SK-N-SH (cell line): ENCODE data around the gene MYL2. TPM values are rescaled to one million over a fixed set of nuclear protein-coding genes. Genes with fewer than 3 reads are reported as not detected.

Source experiments
- CTCF ChIA-PET: fragments of 300-600, 350-600 bp; formaldehyde crosslinking; extraction: SDS; loops from one replicate; lab custom pipeline; 2021; lab: Yijun Ruan, JAX
- POLR2A ChIA-PET: fragments of 350-600 bp; sonication (Branson Sonifier 250); formaldehyde crosslinking; extraction: SDS; loops from one replicate; lab custom pipeline; 2020; ENCODE audit warnings: antibody characterized with exemption, inconsistent platforms; lab: Yijun Ruan, JAX
- DNase-seq: peaks from one replicate; pipeline ENCODE4 v3.0.0; 2012
- H2AFZ ChIP-seq: fragments of 200-600 bp; sonication (generic); 2 replicates; pipeline ENCODE4 v1.8.1; 2016; ENCODE audit warnings: antibody characterized with exemption, mild to moderate bottlenecking, low read depth
- H3F3A ChIP-seq: fragments of 200-600 bp; sonication (generic); replicated peaks from 2 replicates; pipeline ENCODE3; 2016; ENCODE audit warnings: antibody characterized with exemption, mild to moderate bottlenecking; ENCODE audit not compliant: insufficient read depth
- H3K27ac ChIP-seq, 2 experiments: fragments of 200-500 bp in 1 of 2; fragments of 200-600 bp in 1 of 2; sonication (Bioruptor generic) in 1 of 2; sonication (generic), shearing (Covaris generic) in 1 of 2; 2 replicates each; pipeline versions ENCODE4 v1.5.1 to v1.6.1; 2014 to 2016; ENCODE audit warnings: low read depth in 2 of 2, inconsistent platforms in 1 of 2, low read length in 1 of 2, mild to moderate bottlenecking in 1 of 2, mixed read lengths in 1 of 2
- H3K27me3 ChIP-seq: fragments of 200-600 bp; sonication (generic), shearing (Covaris generic); 2 replicates; pipeline ENCODE4 v1.6.1; 2016; ENCODE audit warnings: mixed run types; ENCODE audit not compliant: insufficient read depth
- H3K36me3 ChIP-seq, 2 experiments: fragments of 200-500 bp in 1 of 2; fragments of 200-600 bp in 1 of 2; sonication (Bioruptor generic) in 1 of 2; sonication (generic) in 1 of 2; replicated peaks in 1 of 2; 2 replicates each; pipeline versions ENCODE3 to v1.5.1; 2014 to 2016; ENCODE audit warnings: low read length in 1 of 2, mild to moderate bottlenecking in 1 of 2; ENCODE audit not compliant: insufficient read depth in 2 of 2, control insufficient read depth in 1 of 2
- H3K4me1 ChIP-seq, 2 experiments: fragments of 200-500 bp in 1 of 2; fragments of 200-600 bp in 1 of 2; sonication (Bioruptor generic) in 1 of 2; sonication (generic), shearing (Covaris generic) in 1 of 2; 2 replicates each; pipeline versions ENCODE4 v1.5.1 to v1.6.1; 2014 to 2016; ENCODE audit warnings: low read depth in 1 of 2, low read length in 1 of 2, mixed run types in 1 of 2; ENCODE audit not compliant: insufficient read depth in 2 of 2, control insufficient read depth in 1 of 2
- H3K4me2 ChIP-seq: fragments of 200-600 bp; sonication (generic), shearing (Covaris generic); 2 replicates; pipeline ENCODE4 v1.6.1; 2017; ENCODE audit warnings: mixed run types
- H3K4me3 ChIP-seq, 2 experiments: fragments of 200-500 bp in 1 of 2; fragments of 200-600 bp in 1 of 2; sonication (Bioruptor generic) in 1 of 2; sonication (generic), shearing (Covaris generic) in 1 of 2; 2 replicates each; pipeline versions ENCODE4 v1.5.1 to v1.8.1; 2014 to 2016; ENCODE audit warnings: low read depth in 2 of 2, inconsistent platforms in 1 of 2, low read length in 1 of 2, mild to moderate bottlenecking in 1 of 2, mixed read lengths in 1 of 2, moderate library complexity in 1 of 2
- H3K79me2 ChIP-seq: fragments of 200-600 bp; sonication (generic); 2 replicates; pipeline ENCODE4 v1.8.1; 2017; ENCODE audit warnings: mild to moderate bottlenecking; ENCODE audit not compliant: insufficient read depth
- H3K9ac ChIP-seq: fragments of 200-600 bp; sonication (generic); 2 replicates; pipeline ENCODE4 v1.6.1; 2017; ENCODE audit warnings: mixed run types
- H3K9me2 ChIP-seq: fragments of 200-600 bp; sonication (generic); 2 replicates; pipeline ENCODE4 v1.6.1; 2017; ENCODE audit warnings: mixed run types
- H3K9me3 ChIP-seq: fragments of 200-600 bp; sonication (generic); 2 replicates; pipeline ENCODE4 v1.6.1; 2017; ENCODE audit warnings: mixed run types, mild to moderate bottlenecking, moderate library complexity
- H4K20me1 ChIP-seq: fragments of 200-600 bp; sonication (generic); 2 replicates; pipeline ENCODE4 v1.6.1; 2017; ENCODE audit warnings: mild to moderate bottlenecking, mixed run types; ENCODE audit not compliant: insufficient read depth
- ELF1 ChIP-seq: IDR thresholded peaks from 2 replicates; pipeline ENCODE4 v1.4.0; 2012
- EP300 ChIP-seq, 2 experiments: IDR thresholded peaks; 2 replicates each; pipeline versions ENCODE4 v1.4.0 to v1.6.1; 2012; ENCODE audit warnings: borderline replicate concordance in 1 of 2, low read depth in 1 of 2, low read length in 1 of 2
- FOSL2 ChIP-seq: IDR thresholded peaks from 2 replicates; pipeline ENCODE4 v1.4.0; 2012; ENCODE audit warnings: low read depth, mild to moderate bottlenecking, moderate library complexity, borderline replicate concordance
- GATA2 ChIP-seq: sonication (generic); formaldehyde crosslinking; IDR thresholded peaks from 2 replicates; pipeline ENCODE4 v1.5.0; 2020; ENCODE audit warnings: mild to moderate bottlenecking, missing genetic modification reagents
- JUND ChIP-seq: IDR thresholded peaks from 2 replicates; pipeline ENCODE4 v1.4.0; 2012
- MEF2A ChIP-seq: IDR thresholded peaks from 2 replicates; pipeline ENCODE4 v1.4.0; 2012; ENCODE audit warnings: low read depth, borderline replicate concordance
- MXI1 ChIP-seq: IDR thresholded peaks from 2 replicates; pipeline ENCODE4 v1.6.1; 2012; ENCODE audit warnings: mild to moderate bottlenecking, low read depth, low read length, improper control_type of control experiment
- NFIC ChIP-seq: IDR thresholded peaks from 2 replicates; pipeline ENCODE4 v1.4.0; 2012; ENCODE audit warnings: borderline replicate concordance
- PBX3 ChIP-seq: IDR thresholded peaks from 2 replicates; pipeline ENCODE4; 2012
- RAD21 ChIP-seq: IDR thresholded peaks from 2 replicates; pipeline ENCODE4 v1.6.1; 2012; ENCODE audit warnings: mild to moderate bottlenecking, low read length
- RCOR1 ChIP-seq: fragments of 150-350 bp; IDR thresholded peaks from 2 replicates; pipeline ENCODE4 v1.6.1; 2017; ENCODE audit warnings: antibody characterized with exemption, low read length
- REST ChIP-seq: IDR thresholded peaks from 2 replicates; pipeline ENCODE4 v1.6.1; 2012; ENCODE audit warnings: mild to moderate bottlenecking, low read depth, low read length, moderate library complexity
- RFX5 ChIP-seq: IDR thresholded peaks from 2 replicates; pipeline ENCODE4 v1.6.1; 2012; ENCODE audit warnings: mild to moderate bottlenecking, improper control_type of control experiment, low read length
- RXRA ChIP-seq: IDR thresholded peaks from 2 replicates; pipeline ENCODE4 v1.4.0; 2012; ENCODE audit warnings: low read depth, mild to moderate bottlenecking, borderline replicate concordance
- SMC3 ChIP-seq: IDR thresholded peaks from 2 replicates; pipeline ENCODE4 v1.6.1; 2012; ENCODE audit warnings: low read depth, low read length, improper control_type of control experiment
- TCF12 ChIP-seq: IDR thresholded peaks from 2 replicates; pipeline ENCODE4 v1.4.0; 2012
- TEAD4 ChIP-seq: IDR thresholded peaks from 2 replicates; pipeline ENCODE4 v1.4.0; 2012; ENCODE audit warnings: mild to moderate bottlenecking, borderline replicate concordance; ENCODE audit not compliant: insufficient read depth
- USF1 ChIP-seq: IDR thresholded peaks from 2 replicates; pipeline ENCODE4 v1.4.0; 2012; ENCODE audit warnings: low read depth, borderline replicate concordance
- WGBS: methylation state at CpG from one replicate; pipeline ENCODE4 v1.1.6; 2017; ENCODE audit warnings: low lambda C conversion rate; 5-methylcytosine and 5-hydroxymethylcytosine counted together
- polyA plus RNA-seq, 3 experiments: library from polyadenylated mRNA; depleted of rRNA; stranded (reverse); fragments of >200 nt; gene quantifications; 2 replicates each; pipeline ENCODE4 v1.2.3, GENCODE V29; 2012

The MYL2 gene
- polyA plus RNA-seq, 1 of the 3 experiments (the other 2 are of a cell fraction), result not detected

- CTCF ChIA-PET, result interaction anchor here (1.0 to 1.7 kb wide), 5 partner anchors 9 to 378 kb away, joined by 3 to 11 read pairs (median 3); no protein-coding TSS in a partner anchor
- WGBS, result 56% methylated on average over 10 of the region's 10 CpGs
- TF ChIP-seq ELF1, result no peak
- no peak for TF ChIP-seq TCF12
- no peak for TF ChIP-seq USF1
- no peak for TF ChIP-seq MEF2A
- no peak for TF ChIP-seq RCOR1
- no peak for TF ChIP-seq RAD21
- TF ChIP-seq TEAD4, result no peak
- TF ChIP-seq SMC3, result no peak
- no peak for TF ChIP-seq FOSL2
- no peak for TF ChIP-seq JUND
- TF ChIP-seq REST, result no peak
- no peak for TF ChIP-seq GATA2
- no peak for TF ChIP-seq RXRA
- no peak for TF ChIP-seq EP300 (IDR thresholded peaks at IDR 0.05; ENCODE audit: borderline replicate concordance in 1 of 2, low read depth in 1 of 2, low read length in 1 of 2)
- no peak for TF ChIP-seq RFX5
- TF ChIP-seq PBX3, result no peak
- TF ChIP-seq NFIC, result no peak
- no peak for TF ChIP-seq MXI1
Measured at GRCh38 chr12:110921262-110921661, 883 bp upstream of the MYL2 start.

More at GRCh38 chr12:110921262-110921661, 883 bp upstream of the MYL2 start:
- Histone ChIP-seq H2AFZ (no peak overlapping the region), H4K20me1 (no peaks in the 10 kb centered on the region), H3K9ac (no peak overlapping the region), H3K36me3 (no peaks in the 10 kb centered on the region), H3K27me3 (no peaks in the 10 kb centered on the region), H3K79me2 (no peaks in the 10 kb centered on the region), H3K4me3 (no peak overlapping the region), H3K9me3 (no peaks in the 10 kb centered on the region), H3K4me2 (no peak overlapping the region), H3K4me1 (peaks cover 0 to 10% of the 10 kb centered on the region in 2 experiments; a peak in 1 of 4 replicates), H3F3A (peaks cover 8% of the 10 kb centered on the region), H3K27ac (no peak overlapping the region), H3K9me2 (no peaks in the 10 kb centered on the region)
- DNase-seq, result no peak
- POLR2A ChIA-PET, result no interaction called here
